OCI-LY3 (cell line): ENCODE measurements around the gene UGT2A2.

Experiments used
- H2AFZ ChIP-seq: fragments of 200-600, 300-600 bp; shearing (Covaris generic); 2 replicates; pipeline ENCODE4 v1.6.0; 2014; ENCODE audit warnings: antibody characterized with exemption, low read depth, low read length
- H3K27ac ChIP-seq: fragments of 200-600, 300-600 bp; sonication (generic); 2 replicates; pipeline ENCODE4 v1.5.1; 2014; ENCODE audit warnings: mild to moderate bottlenecking, low read length, moderate library complexity, mixed read lengths
- H3K27me3 ChIP-seq: fragments of 200-600, 300-600 bp; sonication (generic); 2 replicates; pipeline ENCODE4 v1.6.1; 2014; ENCODE audit warnings: low read depth, low read length, mixed read lengths
- H3K36me3 ChIP-seq: fragments of 200-600, 300-600 bp; sonication (generic); replicated peaks from 2 replicates; pipeline ENCODE3; 2014; ENCODE audit warnings: low read depth, low read length, mixed read lengths
- H3K4me1 ChIP-seq: fragments of 300-600, 200-600 bp; sonication (generic); 2 replicates; pipeline ENCODE4 v1.6.1; 2014; ENCODE audit warnings: low read length, mixed read lengths
- H3K4me2 ChIP-seq: fragments of 200-600, 300-600 bp; sonication (generic); 2 replicates; pipeline ENCODE4 v1.6.1; 2014; ENCODE audit warnings: low read length, mixed read lengths
- H3K4me3 ChIP-seq: fragments of 300-600, 200-600 bp; sonication (generic); 2 replicates; pipeline ENCODE4 v1.5.1; 2014; ENCODE audit warnings: antibody characterized with exemption, mild to moderate bottlenecking, low read length, moderate library complexity
- H3K79me2 ChIP-seq: fragments of 300-600, 200-600 bp; shearing (Covaris generic); 2 replicates; pipeline ENCODE4 v1.6.1; 2014; ENCODE audit warnings: mild to moderate bottlenecking, low read length, mixed read lengths
- H3K9ac ChIP-seq: fragments of 300-600, 200-600 bp; shearing (Covaris generic); 2 replicates; pipeline ENCODE4 v1.6.0; 2014; ENCODE audit warnings: mild to moderate bottlenecking, low read length, moderate library complexity
- H3K9me3 ChIP-seq: fragments of 200-600, 300-600 bp; shearing (Covaris generic); 2 replicates; pipeline ENCODE4 v1.6.1; 2014; ENCODE audit warnings: low read length, mixed read lengths; ENCODE audit not compliant: insufficient read depth
- H4K20me1 ChIP-seq: fragments of 200-600, 300-600 bp; sonication (generic); 2 replicates; pipeline ENCODE4 v1.6.1; 2016; ENCODE audit warnings: low read length, mixed read lengths; ENCODE audit not compliant: insufficient read depth
- EZH2phosphoT487 ChIP-seq: fragments of 200-600 bp; shearing (Covaris generic); IDR thresholded peaks from 2 replicates; pipeline ENCODE4 v1.6.1; 2018; ENCODE audit warnings: antibody characterized with exemption, mixed run types, low read depth
- TF ChIP-seq, protein P1 (sequence below): fragments of 200-600, 300-600 bp; sonication (generic); IDR thresholded peaks from 2 replicates; pipeline ENCODE4 v1.5.1; 2014; ENCODE audit warnings: antibody characterized with exemption, low read length, low read depth

Gene UGT2A2

DNA sequence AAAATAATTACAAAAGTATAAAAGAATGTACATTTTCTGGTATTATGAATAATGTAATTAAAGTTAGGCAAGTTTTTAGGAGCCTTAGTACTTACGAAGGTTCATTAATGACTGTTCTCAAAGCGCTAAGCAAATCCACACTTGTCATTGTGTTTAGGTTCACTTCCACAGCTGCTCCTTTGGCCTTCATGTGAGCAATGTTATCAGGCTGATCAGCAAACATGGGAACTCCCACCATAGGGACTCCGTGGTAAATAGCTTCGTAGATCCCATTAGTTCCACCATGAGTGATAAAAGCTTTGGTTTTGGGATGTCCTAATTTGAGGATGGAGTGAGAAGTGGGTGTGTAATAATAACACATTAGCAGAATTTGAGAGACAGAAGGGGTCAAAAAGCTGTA, 45.1 kb downstream of the UGT2A2 start:
- no peak overlapping the region for H3K9ac ChIP-seq
- H4K20me1 ChIP-seq = no peaks in the 10 kb centered on the region
- no peak overlapping the region for H3K4me3 ChIP-seq
- no peak overlapping the region for H3K4me2 ChIP-seq
- no peaks in the 10 kb centered on the region for H3K36me3 ChIP-seq
- no peak overlapping the region for H3K27ac ChIP-seq
- no peaks in the 10 kb centered on the region for H3K4me1 ChIP-seq
- no peak overlapping the region for H2AFZ ChIP-seq
- H3K9me3 ChIP-seq = no peaks in the 10 kb centered on the region
- H3K27me3 ChIP-seq = no peaks in the 10 kb centered on the region
- no peaks in the 10 kb centered on the region for H3K79me2 ChIP-seq
- TF ChIP-seq, protein P1, sequence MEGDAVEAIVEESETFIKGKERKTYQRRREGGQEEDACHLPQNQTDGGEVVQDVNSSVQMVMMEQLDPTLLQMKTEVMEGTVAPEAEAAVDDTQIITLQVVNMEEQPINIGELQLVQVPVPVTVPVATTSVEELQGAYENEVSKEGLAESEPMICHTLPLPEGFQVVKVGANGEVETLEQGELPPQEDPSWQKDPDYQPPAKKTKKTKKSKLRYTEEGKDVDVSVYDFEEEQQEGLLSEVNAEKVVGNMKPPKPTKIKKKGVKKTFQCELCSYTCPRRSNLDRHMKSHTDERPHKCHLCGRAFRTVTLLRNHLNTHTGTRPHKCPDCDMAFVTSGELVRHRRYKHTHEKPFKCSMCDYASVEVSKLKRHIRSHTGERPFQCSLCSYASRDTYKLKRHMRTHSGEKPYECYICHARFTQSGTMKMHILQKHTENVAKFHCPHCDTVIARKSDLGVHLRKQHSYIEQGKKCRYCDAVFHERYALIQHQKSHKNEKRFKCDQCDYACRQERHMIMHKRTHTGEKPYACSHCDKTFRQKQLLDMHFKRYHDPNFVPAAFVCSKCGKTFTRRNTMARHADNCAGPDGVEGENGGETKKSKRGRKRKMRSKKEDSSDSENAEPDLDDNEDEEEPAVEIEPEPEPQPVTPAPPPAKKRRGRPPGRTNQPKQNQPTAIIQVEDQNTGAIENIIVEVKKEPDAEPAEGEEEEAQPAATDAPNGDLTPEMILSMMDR = no peak
- no peak for TF ChIP-seq EZH2phosphoT487

DNA sequence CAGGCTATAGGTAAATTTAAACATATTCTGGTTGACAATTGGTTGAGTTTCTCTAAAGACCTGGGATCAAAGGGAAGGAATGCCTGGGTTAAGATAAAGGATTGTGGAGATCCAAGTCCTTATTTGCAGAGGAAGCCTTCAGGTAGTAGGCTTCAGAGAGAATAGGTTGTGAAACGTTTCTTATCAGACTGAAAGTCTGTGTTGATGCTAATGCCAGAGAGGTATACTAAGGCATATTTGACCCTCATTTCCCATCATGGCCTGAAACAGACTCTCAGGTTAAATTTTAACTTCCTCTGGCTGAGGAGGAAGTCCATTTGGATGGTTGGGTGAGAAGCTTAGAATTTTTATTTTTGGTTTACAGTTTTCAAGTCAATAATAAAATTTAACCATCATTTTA, 48.1 kb downstream of the UGT2A2 start:
- H3K27ac ChIP-seq = no peak overlapping the region
- H3K27me3 ChIP-seq = no peaks in the 10 kb centered on the region
- no peaks in the 10 kb centered on the region for H3K9me3 ChIP-seq
- no peak overlapping the region for H2AFZ ChIP-seq
- H3K4me3 ChIP-seq = no peak overlapping the region
- no peak for TF ChIP-seq EZH2phosphoT487
- TF ChIP-seq, protein P1 = no peak
- no peaks in the 10 kb centered on the region for H3K4me1 ChIP-seq
- H3K79me2 ChIP-seq = no peaks in the 10 kb centered on the region
- H3K4me2 ChIP-seq = no peak overlapping the region
- H4K20me1 ChIP-seq = no peaks in the 10 kb centered on the region
- H3K9ac ChIP-seq = no peak overlapping the region
- no peaks in the 10 kb centered on the region for H3K36me3 ChIP-seq

DNA sequence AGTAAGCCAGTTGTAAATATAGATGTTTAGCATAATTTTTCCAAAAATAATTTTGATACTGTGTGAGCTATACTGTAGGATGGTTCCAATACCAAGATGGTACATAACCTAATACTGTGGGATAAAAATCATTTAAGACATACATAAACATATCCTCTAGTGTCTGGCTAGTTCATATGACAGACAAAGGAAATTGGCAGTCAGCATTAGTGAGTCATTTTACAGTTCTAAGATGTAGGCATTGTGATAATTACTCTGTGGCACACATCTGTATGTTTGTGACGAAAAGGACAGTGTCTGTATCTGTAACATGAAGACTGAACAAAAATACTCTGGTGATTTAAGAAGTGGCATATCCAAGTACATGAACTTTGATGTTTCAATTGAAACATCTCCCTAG, 49.6 kb downstream of the UGT2A2 start:
- Histone ChIP-seq H3K9ac (no peak overlapping the region), H3K9me3 (no peaks in the 10 kb centered on the region), H4K20me1 (no peaks in the 10 kb centered on the region), H3K4me1 (no peaks in the 10 kb centered on the region), H3K27ac (no peak overlapping the region), H3K27me3 (no peaks in the 10 kb centered on the region), H2AFZ (no peak overlapping the region), H3K4me3 (no peak overlapping the region), H3K79me2 (no peaks in the 10 kb centered on the region), H3K4me2 (no peak overlapping the region), H3K36me3 (no peaks in the 10 kb centered on the region)
- TF ChIP-seq EZH2phosphoT487 = no peak
- TF ChIP-seq, protein P1 = no peak

DNA sequence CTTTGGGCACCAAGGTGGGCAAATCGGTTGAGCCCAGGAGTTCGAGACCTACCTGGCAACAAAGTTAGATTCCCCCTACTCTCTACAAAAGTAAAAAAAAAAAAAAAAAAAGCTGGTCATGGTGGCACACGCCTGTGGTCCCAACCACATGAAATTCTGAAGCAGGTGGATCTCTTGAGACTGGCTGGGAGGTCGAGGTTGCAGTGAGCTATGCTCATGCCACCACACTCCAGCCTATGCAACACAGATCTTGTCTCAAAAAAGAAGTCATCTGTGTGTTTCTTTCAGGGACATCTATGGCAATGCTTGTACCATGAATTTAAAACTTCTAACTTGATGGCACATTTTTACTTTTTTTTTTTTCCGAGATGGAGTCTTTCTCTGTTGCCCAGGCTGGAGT, 55.3 kb downstream of the UGT2A2 start:
- Histone ChIP-seq H3K79me2 (no peaks in the 10 kb centered on the region), H3K9ac (no peak overlapping the region), H3K27me3 (no peaks in the 10 kb centered on the region), H3K27ac (no peak overlapping the region), H3K4me1 (no peaks in the 10 kb centered on the region), H3K4me2 (no peak overlapping the region), H3K4me3 (no peak overlapping the region), H4K20me1 (no peaks in the 10 kb centered on the region), H3K9me3 (no peaks in the 10 kb centered on the region), H3K36me3 (no peaks in the 10 kb centered on the region), H2AFZ (no peak overlapping the region)
- no peak for TF ChIP-seq EZH2phosphoT487

DNA sequence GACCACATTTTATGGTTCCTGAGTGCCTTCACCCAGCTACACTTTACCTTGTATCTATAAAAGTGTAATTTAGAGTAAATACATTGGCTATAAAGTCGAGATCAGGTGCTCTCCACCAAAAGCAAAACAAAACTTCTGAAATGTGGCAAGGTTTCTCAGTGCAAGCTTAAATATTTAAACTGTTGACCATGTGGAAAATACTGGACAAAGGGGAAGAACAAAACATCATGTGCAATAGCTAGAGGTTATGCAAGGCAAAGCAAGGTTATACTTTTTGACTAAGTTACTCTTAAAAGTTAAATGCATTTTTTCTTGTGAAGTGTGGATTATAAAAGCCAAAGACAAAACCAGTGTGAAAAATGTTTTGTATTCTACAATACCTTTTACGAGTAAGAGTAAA, 55.9 kb downstream of the UGT2A2 start:
- TF ChIP-seq, protein P1 = no peak
- TF ChIP-seq EZH2phosphoT487 = no peak
- H3K27ac ChIP-seq = no peak overlapping the region

More for the DNA sequence above, 55.9 kb downstream of the UGT2A2 start:
- no peaks in the 10 kb centered on the region for H3K9me3 ChIP-seq
- no peaks in the 10 kb centered on the region for H4K20me1 ChIP-seq
- no peak overlapping the region for H2AFZ ChIP-seq
- no peak overlapping the region for H3K9ac ChIP-seq
- no peaks in the 10 kb centered on the region for H3K27me3 ChIP-seq
- H3K79me2 ChIP-seq = no peaks in the 10 kb centered on the region
- H3K4me3 ChIP-seq = no peak overlapping the region
- no peak overlapping the region for H3K4me2 ChIP-seq
- no peaks in the 10 kb centered on the region for H3K36me3 ChIP-seq
- H3K4me1 ChIP-seq = no peaks in the 10 kb centered on the region
